HT1080 (cell line): ENCODE measurements around the gene CSF1. TPM values are rescaled to one million over a fixed set of nuclear protein-coding genes. Genes with fewer than 3 reads are reported as not detected.
"Not testable (repeated sequence)": the region's sequence is repeated elsewhere in the genome, so short reads cannot be mapped to it uniquely, and the experiment has no call there.

ENCODE experiments used
- DNase-seq: peaks from one replicate; pipeline ENCODE4 v3.0.0-alpha.2; 2015; ENCODE audit warnings: low read depth
- polyA plus RNA-seq, 2 experiments: library from polyadenylated mRNA; depleted of rRNA; stranded (reverse); fragments of >200 nt; gene quantifications; 2 replicates each; pipeline ENCODE4 v1.2.3, GENCODE V29; 2015
- total RNA-seq: library from RNA; depleted of rRNA; stranded (reverse); fragments of >200 nt; shearing (Covaris generic); gene quantifications from 2 replicates; pipeline ENCODE4 v1.2.3, GENCODE V29; 2014; rRNA removed

CSF1 gene
- total RNA-seq = 19.9 and 22.0 TPM in 2 replicates
- polyA plus RNA-seq (2015; cell fraction: cytosol; rRNA removed) = 30.8 and 30.9 TPM in 2 replicates
- 53.4 and 65.8 TPM in 2 replicates for polyA plus RNA-seq (2015; cell fraction: nucleus; rRNA removed)

GRCh38 chr1:109910123-109910962 lies at the start of gene CSF1:
Gene CSF1, plus strand, starts transcription at chr1:109910849. Its CDS starts 175 bp downstream, at chr1:109911024.
- DNase-seq = peak; percentile 78

GRCh38 chr1:109861616-109862015 lies 49.0 kb upstream of the CSF1 start:
- DNase-seq = not testable (repeated sequence)

GRCh38 chr1:109863667-109864046 lies 47.0 kb upstream of the CSF1 start:
- DNase-seq = no peak

GRCh38 chr1:109864047-109864822 lies 46.4 kb upstream of the CSF1 start:
- DNase-seq = no peak

GRCh38 chr1:109864930-109865612 lies 45.6 kb upstream of the CSF1 start:
- DNase-seq = no peak

GRCh38 chr1:109866071-109866470 lies 44.6 kb upstream of the CSF1 start:
- DNase-seq = no peak

- DNase-seq = peak; percentile 29
These were observed 37.1 kb upstream of the CSF1 start for GRCh38 chr1:109873278-109874175.

- no peak for DNase-seq
These were observed 36.2 kb upstream of the CSF1 start for GRCh38 chr1:109874445-109874844.

- DNase-seq = no peak
These were observed 34.8 kb upstream of the CSF1 start for GRCh38 chr1:109875874-109876273.

- peak; percentile 20 for DNase-seq
These were observed 33.9 kb upstream of the CSF1 start for GRCh38 chr1:109876617-109877316.

GRCh38 chr1:109877317-109877771 lies 33.3 kb upstream of the CSF1 start:
- peak; percentile 80 for DNase-seq

- DNase-seq = no peak
These were observed 32.9 kb upstream of the CSF1 start for GRCh38 chr1:109877776-109878175.

- DNase-seq = no peak
These were observed 32.0 kb upstream of the CSF1 start for GRCh38 chr1:109878531-109879104.

GRCh38 chr1:109879371-109879770 lies 31.3 kb upstream of the CSF1 start:
- DNase-seq = not testable (repeated sequence)

GRCh38 chr1:109879881-109880525 lies 30.6 kb upstream of the CSF1 start:
- no peak for DNase-seq

GRCh38 chr1:109880971-109881894 lies 29.4 kb upstream of the CSF1 start:
- no peak for DNase-seq

GRCh38 chr1:109881906-109882287 lies 28.8 kb upstream of the CSF1 start:
- DNase-seq = no peak
